ENCODE results near the gene SLC25A21.

GRCh38 chr14:36784541-36784940 is 387.9 kb downstream of the SLC25A21 start:
- TF ChIP-seq, protein P1, sequence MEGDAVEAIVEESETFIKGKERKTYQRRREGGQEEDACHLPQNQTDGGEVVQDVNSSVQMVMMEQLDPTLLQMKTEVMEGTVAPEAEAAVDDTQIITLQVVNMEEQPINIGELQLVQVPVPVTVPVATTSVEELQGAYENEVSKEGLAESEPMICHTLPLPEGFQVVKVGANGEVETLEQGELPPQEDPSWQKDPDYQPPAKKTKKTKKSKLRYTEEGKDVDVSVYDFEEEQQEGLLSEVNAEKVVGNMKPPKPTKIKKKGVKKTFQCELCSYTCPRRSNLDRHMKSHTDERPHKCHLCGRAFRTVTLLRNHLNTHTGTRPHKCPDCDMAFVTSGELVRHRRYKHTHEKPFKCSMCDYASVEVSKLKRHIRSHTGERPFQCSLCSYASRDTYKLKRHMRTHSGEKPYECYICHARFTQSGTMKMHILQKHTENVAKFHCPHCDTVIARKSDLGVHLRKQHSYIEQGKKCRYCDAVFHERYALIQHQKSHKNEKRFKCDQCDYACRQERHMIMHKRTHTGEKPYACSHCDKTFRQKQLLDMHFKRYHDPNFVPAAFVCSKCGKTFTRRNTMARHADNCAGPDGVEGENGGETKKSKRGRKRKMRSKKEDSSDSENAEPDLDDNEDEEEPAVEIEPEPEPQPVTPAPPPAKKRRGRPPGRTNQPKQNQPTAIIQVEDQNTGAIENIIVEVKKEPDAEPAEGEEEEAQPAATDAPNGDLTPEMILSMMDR (conservative IDR thresholded peaks at IDR 0.05 in 1 of 2, IDR thresholded peaks at IDR 0.05 in 1 of 2; ENCODE audit: low read depth in 1 of 2, low read length in 2 of 2) = no peak
- TF ChIP-seq EZH2 (IDR thresholded peaks at IDR 0.05; ENCODE audit: low read length, missing control alignments) = no peak
